A673 (cell line): ENCODE results near the gene CEMIP. TPM values are rescaled to one million over a fixed set of nuclear protein-coding genes. Genes with fewer than 3 reads are reported as not detected.

Experiments
- BruUV-seq: library from RNA; stranded (reverse); fragments of 400-500 nt; replicated peaks from 2 replicates; lab custom pipeline; 2021; lab: Mats Ljungman, UMichigan
- CTCF ChIA-PET: fragments of 300-600 bp; sonication (Branson Sonifier 250); formaldehyde crosslinking; loops from one replicate; lab custom pipeline; 2022; ENCODE audit warnings: antibody characterized with exemption; lab: Charles Lee
- POLR2A ChIA-PET: fragments of 300-600 bp; sonication (Branson Sonifier 250); formaldehyde crosslinking; loops from one replicate; lab custom pipeline; 2022; ENCODE audit warnings: antibody characterized with exemption; ENCODE audit not compliant: low non-redundant PET; lab: Charles Lee
- DNase-seq: peaks from one replicate; pipeline ENCODE4 v3.0.0-alpha.2; 2015; ENCODE audit warnings: low spot score
- H3K27ac ChIP-seq: fragments of 200-600 bp; sonication (generic); 2 replicates; pipeline ENCODE4 v1.5.1; 2016; ENCODE audit warnings: mixed run types, low read depth, mild to moderate bottlenecking, mixed read lengths, antibody characterized with exemption, low read length; ENCODE audit not compliant: poor library complexity, severe bottlenecking
- H3K27me3 ChIP-seq: fragments of 200-600 bp; sonication (generic); replicated peaks from 2 replicates; pipeline ENCODE4 v1.6.1; 2017; ENCODE audit warnings: mixed run types, low read depth, mild to moderate bottlenecking, mixed read lengths, antibody characterized with exemption, low read length; ENCODE audit not compliant: insufficient read depth, poor library complexity
- H3K36me3 ChIP-seq: fragments of 200-600 bp; sonication (generic); 2 replicates; pipeline ENCODE4 v1.6.1; 2016; ENCODE audit warnings: mixed run types, mild to moderate bottlenecking, mixed read lengths, antibody characterized with exemption, low read length; ENCODE audit not compliant: insufficient read depth, poor library complexity, severe bottlenecking
- H3K4me1 ChIP-seq: fragments of 200-600 bp; sonication (generic); 2 replicates; pipeline ENCODE4 v1.6.1; 2017; ENCODE audit warnings: mixed run types, mild to moderate bottlenecking, mixed read lengths, antibody characterized with exemption, low read length; ENCODE audit not compliant: insufficient read depth, poor library complexity, severe bottlenecking
- H3K4me3 ChIP-seq: fragments of 200-600 bp; sonication (generic); 2 replicates; pipeline ENCODE4 v1.5.1; 2016; ENCODE audit warnings: low read depth, mixed run types, mild to moderate bottlenecking, mixed read lengths, low read length; ENCODE audit not compliant: poor library complexity, severe bottlenecking
- H3K9me3 ChIP-seq: fragments of 200-600 bp; sonication (generic); 2 replicates; pipeline ENCODE4 v1.6.1; 2016; ENCODE audit warnings: mixed run types, low read depth, mild to moderate bottlenecking, mixed read lengths, antibody characterized with exemption, low read length; ENCODE audit not compliant: poor library complexity, severe bottlenecking
- EZH2 ChIP-seq: fragments of 200-600 bp; sonication (generic); IDR thresholded peaks from 2 replicates; pipeline ENCODE4 v1.6.1; 2017; ENCODE audit warnings: borderline replicate concordance, low read depth, mild to moderate bottlenecking, mixed read lengths, antibody characterized with exemption, low read length; ENCODE audit not compliant: poor library complexity, severe bottlenecking
- intact Hi-C: fragments of 100-400 bp; cut with micrococcal nuclease; formaldehyde crosslinking; loops from one replicate; pipeline ENCODE4 v1.10.0; 2022; ENCODE audit not compliant: unreplicated experiment
- total RNA-seq: library from RNA; stranded (reverse); gene quantifications from 2 replicates; pipeline ENCODE4 v1.2.3, GENCODE V29; 2021
- TF ChIP-seq, protein P1 (sequence below): fragments of 300-800, 200-600 bp; sonication (generic); conservative IDR thresholded peaks from 2 replicates; pipeline ENCODE4 v1.5.1; 2017; ENCODE audit warnings: low read depth, mild to moderate bottlenecking, antibody characterized with exemption, low read length, moderate library complexity, mixed read lengths

The CEMIP gene
- total RNA-seq, 1 experiment from 2014 or later, result not detected

DNA sequence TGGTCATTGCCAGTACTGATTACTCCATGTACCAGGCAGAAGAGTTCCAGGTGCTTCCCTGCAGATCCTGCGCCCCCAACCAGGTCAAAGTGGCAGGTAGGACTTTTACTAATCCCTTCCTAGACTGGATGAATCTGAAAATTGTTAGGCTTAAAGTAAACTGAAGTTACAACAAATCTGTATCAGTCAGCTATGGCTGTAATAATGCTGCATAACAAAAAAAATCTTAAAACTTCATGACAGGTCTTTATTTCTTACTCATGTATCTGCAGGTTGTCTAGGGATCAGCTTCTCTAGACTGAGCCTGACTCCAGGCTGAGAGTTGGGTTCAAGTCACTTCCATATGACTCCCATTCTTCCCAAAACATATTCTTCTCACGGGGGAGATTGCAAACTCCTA lies 116.8 kb downstream of the CEMIP start:
- CTCF ChIA-PET, result no interaction called here
- TF ChIP-seq, protein P1, sequence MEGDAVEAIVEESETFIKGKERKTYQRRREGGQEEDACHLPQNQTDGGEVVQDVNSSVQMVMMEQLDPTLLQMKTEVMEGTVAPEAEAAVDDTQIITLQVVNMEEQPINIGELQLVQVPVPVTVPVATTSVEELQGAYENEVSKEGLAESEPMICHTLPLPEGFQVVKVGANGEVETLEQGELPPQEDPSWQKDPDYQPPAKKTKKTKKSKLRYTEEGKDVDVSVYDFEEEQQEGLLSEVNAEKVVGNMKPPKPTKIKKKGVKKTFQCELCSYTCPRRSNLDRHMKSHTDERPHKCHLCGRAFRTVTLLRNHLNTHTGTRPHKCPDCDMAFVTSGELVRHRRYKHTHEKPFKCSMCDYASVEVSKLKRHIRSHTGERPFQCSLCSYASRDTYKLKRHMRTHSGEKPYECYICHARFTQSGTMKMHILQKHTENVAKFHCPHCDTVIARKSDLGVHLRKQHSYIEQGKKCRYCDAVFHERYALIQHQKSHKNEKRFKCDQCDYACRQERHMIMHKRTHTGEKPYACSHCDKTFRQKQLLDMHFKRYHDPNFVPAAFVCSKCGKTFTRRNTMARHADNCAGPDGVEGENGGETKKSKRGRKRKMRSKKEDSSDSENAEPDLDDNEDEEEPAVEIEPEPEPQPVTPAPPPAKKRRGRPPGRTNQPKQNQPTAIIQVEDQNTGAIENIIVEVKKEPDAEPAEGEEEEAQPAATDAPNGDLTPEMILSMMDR, result no peak

DNA sequence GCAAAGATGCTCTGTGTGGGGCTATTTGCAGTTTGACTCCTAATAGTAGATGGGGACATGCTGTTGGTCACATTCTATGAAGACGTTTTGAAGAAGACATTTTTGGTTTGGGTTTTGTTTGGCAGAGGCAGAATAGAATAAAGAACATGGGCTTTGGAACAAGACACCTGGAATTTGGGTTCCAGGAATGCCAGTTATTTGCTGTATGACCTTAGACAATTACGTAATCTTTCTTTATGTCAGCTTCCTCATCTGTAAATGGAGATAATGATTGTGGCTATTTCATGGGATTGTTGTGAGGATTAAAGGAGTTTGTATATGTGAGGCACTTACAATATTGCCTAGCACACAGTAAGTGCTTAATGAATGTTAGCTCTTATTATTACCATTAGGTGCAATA lies 118.9 kb downstream of the CEMIP start:
- Histone ChIP-seq H3K9me3 (no peaks in the 10 kb centered on the region), H3K27ac (no peak overlapping the region), H3K27me3 (no peaks in the 10 kb centered on the region), H3K4me1 (no peaks in the 10 kb centered on the region), H3K4me3 (no peak overlapping the region), H3K36me3 (no peaks in the 10 kb centered on the region)
- TF ChIP-seq EZH2, result no peak
- TF ChIP-seq, protein P1, result no peak
- intact Hi-C loops, result no loop called here
- CTCF ChIA-PET, result no interaction called here
- no peak for DNase-seq
- no TSS peak for BruUV-seq
- POLR2A ChIA-PET, result no interaction called here

More for the DNA sequence above, 116.8 kb downstream of the CEMIP start:
- H3K27me3 ChIP-seq, result no peaks in the 10 kb centered on the region
- POLR2A ChIA-PET, result no interaction called here
- BruUV-seq, result no TSS peak
- no peaks in the 10 kb centered on the region for H3K9me3 ChIP-seq
- no peak for DNase-seq
- no peak overlapping the region for H3K27ac ChIP-seq
- intact Hi-C loops, result no loop called here
- H3K4me3 ChIP-seq, result no peak overlapping the region
- no peaks in the 10 kb centered on the region for H3K36me3 ChIP-seq
- H3K4me1 ChIP-seq, result no peaks in the 10 kb centered on the region

DNA sequence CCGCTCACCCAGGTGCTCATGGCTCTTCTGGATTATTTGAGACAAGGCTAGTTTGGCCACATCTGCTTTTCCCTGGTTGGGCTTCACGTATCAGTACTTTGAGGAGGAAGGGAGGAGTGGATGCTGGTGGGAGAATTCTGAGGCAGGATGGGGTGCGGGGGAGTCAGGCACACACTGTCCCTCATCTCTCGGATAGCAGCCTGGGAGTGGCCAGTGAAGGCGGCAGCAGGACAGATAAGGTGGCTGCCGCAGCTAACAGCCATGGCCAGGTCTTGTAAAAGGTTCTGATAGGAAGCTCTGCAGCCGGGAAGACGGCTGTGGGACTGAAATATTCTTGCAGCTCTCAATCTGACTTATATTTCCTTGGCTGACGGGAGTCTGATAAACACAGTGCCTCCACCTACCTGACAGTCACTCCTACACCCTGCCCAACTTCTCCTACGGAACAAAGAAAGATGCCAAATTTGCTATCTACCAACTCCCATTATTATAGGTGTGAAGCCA lies 123.2 kb downstream of the CEMIP start:
- no peak for TF ChIP-seq EZH2
- TF ChIP-seq, protein P1, result no peak
- Histone ChIP-seq H3K36me3 (no peaks in the 10 kb centered on the region), H3K4me3 (no peak overlapping the region), H3K4me1 (no peaks in the 10 kb centered on the region), H3K9me3 (no peaks in the 10 kb centered on the region), H3K27me3 (no peaks in the 10 kb centered on the region), H3K27ac (no peak overlapping the region)
- intact Hi-C loops, result no loop called here
- CTCF ChIA-PET, result no interaction called here
- POLR2A ChIA-PET, result no interaction called here
- DNase-seq, result no peak
- no TSS peak for BruUV-seq
